Suppressor macrophage (primary cell): ENCODE measurements around the gene TSPAN5.

Experiments used
- DNase-seq, 4 experiments: peaks; one replicate each; pipeline ENCODE4 v3.0.0-alpha.2; 2020 to 2022

Gene TSPAN5

GRCh38 chr4:98446499-98447375 is 211.7 kb downstream of the TSPAN5 start:
- peak; percentile 49 to 89 (median 64) for DNase-seq

- no peak for DNase-seq
These were observed 214.0 kb downstream of the TSPAN5 start for GRCh38 chr4:98444371-98444770.

DNA sequence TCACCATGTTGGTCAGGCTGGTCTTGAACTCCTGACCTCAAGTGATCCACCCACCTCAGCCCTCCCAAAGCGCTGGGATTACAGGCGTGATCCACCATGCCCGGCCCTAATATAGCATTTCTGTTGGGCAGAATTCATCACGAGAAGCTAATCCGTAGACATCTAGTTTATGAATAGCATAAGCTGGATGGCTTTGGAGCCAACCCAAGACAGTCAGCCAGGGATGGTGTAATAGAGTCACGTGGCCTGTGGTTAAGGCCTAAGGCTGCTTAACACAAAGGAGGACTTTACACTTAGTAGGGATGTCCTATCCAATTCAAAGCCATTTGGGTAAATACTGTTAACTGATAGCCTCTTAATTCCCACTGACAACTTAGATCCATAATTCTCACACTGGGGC is 223.6 kb downstream of the TSPAN5 start:
- no peak for DNase-seq

DNA sequence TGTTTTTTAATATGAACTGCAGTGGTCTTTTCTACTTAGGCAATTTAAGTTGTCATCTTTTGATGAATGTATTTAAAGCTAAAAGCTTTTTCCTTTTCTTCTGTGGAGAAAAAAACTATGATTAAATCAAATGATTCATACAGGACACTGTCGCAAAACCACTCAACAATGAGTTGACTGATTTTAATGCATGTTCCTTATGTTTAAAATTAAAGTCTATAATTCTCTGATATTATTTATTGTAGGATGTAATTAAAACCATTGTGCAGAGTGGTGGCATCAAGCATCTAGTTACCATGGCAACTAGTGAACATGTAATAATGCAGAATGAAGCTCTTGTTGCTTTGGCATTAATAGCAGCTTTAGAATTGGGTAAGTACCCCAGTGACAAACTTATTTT is 224.7 kb downstream of the TSPAN5 start:
- no peak for DNase-seq

GRCh38 chr4:98430708-98431403 is 227.6 kb downstream of the TSPAN5 start:
- DNase-seq: no peak

DNA sequence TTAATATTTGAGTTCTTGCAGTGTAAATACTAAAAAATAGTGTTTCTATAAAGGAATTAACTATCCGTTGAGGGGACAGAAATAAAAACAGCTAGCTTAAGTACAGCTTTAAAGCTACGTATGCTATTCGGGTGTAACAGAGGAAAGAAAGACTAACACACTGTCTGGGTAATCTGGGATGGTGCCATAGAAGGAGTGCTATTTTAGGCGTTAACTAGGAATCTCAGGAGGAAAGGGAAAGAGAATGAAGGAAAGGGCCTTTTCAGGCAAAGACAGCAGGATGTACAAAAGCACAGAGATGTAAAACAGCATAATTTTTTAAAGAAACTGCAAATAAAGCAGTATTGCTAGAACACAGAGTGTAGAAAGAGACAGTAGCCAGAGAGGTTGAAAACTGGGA is 235.4 kb downstream of the TSPAN5 start:
- no peak for DNase-seq

DNA sequence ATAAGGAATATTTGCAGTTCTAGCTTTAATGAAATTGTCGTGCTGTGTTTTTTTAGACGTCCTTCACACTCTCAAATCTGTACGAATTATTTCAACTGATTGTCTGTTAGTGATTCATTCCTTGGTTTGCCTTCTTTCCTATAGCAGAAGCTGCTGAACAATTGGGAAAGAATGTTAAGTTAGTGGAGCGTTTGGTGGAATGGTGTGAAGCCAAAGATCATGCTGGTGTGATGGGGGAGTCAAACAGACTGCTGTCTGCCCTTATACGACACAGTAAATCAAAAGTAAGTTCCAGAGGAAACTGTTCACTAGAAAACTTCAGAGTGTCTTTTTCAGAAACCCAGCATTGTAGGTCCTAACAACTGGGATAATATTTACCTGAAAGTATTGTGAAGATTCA is 237.3 kb downstream of the TSPAN5 start:
- DNase-seq: no peak
